Measurements from ENCODE around the gene TMEM205.

GRCh38 chr19:11359421-11359820 is 13.4 kb upstream of the TMEM205 start:
- TF ChIP-seq CTCF (IDR thresholded peaks at IDR 0.05 in 2 of 3, conservative IDR thresholded peaks at IDR 0.05 in 1 of 3; ENCODE audit: control insufficient read depth in 2 of 3, extremely low read depth in 1 of 3, insufficient read depth in 1 of 3, low read depth in 3 of 3, low read length in 3 of 3), result no peak
- TF ChIP-seq, protein P1, sequence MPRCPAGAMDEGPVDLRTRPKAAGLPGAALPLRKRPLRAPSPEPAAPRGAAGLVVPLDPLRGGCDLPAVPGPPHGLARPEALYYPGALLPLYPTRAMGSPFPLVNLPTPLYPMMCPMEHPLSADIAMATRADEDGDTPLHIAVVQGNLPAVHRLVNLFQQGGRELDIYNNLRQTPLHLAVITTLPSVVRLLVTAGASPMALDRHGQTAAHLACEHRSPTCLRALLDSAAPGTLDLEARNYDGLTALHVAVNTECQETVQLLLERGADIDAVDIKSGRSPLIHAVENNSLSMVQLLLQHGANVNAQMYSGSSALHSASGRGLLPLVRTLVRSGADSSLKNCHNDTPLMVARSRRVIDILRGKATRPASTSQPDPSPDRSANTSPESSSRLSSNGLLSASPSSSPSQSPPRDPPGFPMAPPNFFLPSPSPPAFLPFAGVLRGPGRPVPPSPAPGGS (IDR thresholded peaks at IDR 0.05; ENCODE audit: borderline replicate concordance, insufficient read depth, low read depth, low read length, poor library complexity, severe bottlenecking), result no peak
- no peak for TF ChIP-seq CHD2 (IDR thresholded peaks at IDR 0.05; ENCODE audit: borderline replicate concordance, low read depth, low read length)
- TF ChIP-seq MTA2 (IDR thresholded peaks at IDR 0.05; ENCODE audit: low read depth), result no peak
- TF ChIP-seq PKNOX1 (IDR thresholded peaks at IDR 0.05), result no peak
- TF ChIP-seq CEBPB (IDR thresholded peaks at IDR 0.05; ENCODE audit: borderline replicate concordance in 1 of 2, low read depth in 2 of 2, low read length in 2 of 2), result no peak
- TF ChIP-seq EP300 (IDR thresholded peaks at IDR 0.05; ENCODE audit: borderline replicate concordance in 1 of 2, control insufficient read depth in 1 of 2, low read depth in 2 of 2, low read length in 2 of 2), result no peak
